GM12872 (cell line): Measurements from ENCODE around the gene EDC4.

Source experiments
- CTCF ChIP-seq: IDR thresholded peaks from 3 replicates; pipeline ENCODE4 v1.5.1; 2011; ENCODE audit warnings: low read depth, mild to moderate bottlenecking, low read length, moderate library complexity; ENCODE audit not compliant: insufficient read depth

EDC4 gene

GRCh38 chr16:67881621-67882161 lies 8.8 kb downstream of the EDC4 start:
- no peak for TF ChIP-seq CTCF

DNA sequence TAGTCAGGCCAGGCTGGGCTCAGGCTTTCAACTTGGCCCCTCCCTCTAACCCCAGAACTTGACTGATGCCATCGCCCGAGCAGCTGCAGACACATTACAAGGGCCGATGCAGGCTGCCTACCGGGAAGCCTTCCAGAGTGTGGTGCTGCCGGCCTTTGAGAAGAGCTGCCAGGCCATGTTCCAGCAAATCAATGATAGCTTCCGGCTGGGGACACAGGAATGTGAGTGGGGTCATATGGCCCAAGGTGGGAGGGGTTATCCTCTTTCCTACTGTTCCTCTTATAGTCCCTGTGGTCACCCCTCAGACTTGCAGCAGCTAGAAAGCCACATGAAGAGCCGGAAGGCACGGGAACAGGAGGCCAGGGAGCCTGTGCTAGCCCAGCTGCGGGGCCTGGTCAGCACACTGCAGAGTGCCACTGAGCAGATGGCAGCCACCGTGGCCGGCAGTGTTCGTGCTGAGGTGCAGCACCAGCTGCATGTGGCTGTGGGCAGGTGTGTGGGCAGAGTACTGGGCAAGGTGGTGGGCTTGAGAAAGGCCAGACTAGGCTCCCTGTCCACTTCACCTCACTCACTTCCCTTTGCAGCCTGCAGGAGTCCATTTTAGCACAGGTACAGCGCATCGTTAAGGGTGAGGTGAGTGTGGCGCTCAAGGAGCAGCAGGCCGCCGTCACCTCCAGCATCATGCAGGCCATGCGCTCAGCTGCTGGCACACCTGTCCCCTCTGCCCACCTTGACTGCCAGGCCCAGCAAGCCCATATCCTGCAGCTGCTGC lies 9.7 kb downstream of the EDC4 start:
- no peak for TF ChIP-seq CTCF

DNA sequence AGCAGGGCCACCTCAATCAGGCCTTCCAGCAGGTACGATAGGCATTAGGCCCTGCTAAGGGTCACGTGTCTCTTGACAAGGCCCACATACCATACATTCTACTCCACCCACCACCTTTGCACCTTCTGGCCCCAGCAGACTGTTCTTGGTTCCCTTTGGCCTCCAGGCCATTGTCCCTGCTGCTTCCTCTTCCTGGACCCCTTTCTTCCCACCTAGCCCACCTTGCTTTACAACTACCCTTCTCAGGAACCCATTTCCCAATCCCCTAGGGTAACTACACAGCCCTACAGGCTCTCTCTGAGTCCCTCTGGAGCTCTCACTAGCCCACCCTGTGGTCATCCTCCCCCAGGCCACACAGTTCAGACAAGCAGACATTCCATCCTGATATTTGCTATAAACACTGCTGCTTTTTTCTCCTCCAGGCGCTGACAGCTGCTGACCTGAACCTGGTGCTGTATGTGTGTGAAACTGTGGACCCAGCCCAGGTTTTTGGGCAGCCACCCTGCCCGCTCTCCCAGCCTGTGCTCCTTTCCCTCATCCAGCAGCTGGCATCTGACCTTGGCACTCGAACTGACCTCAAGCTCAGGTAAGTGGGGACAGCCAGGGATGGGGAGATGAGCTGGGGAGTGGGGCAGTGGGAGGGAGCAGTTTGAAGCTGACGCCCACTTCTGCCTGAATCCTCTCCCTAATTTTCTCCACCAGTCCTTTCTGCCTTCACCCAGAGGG lies 10.5 kb downstream of the EDC4 start:
- TF ChIP-seq CTCF: no peak; the same call in 2 of the 3 replicates

GRCh38 chr16:67883872-67884261 lies 11.0 kb downstream of the EDC4 start:
- peak; percentile 94; the same call in 2 of the 3 replicates for TF ChIP-seq CTCF

GRCh38 chr16:67884684-67885083 lies 11.8 kb downstream of the EDC4 start, which contains the start of gene NRN1L:
Gene NRN1L (plus strand): TSS chr16:67884885. CDS start chr16:67884904, 19 bp downstream.
- no peak for TF ChIP-seq CTCF

- TF ChIP-seq CTCF: no peak
Measured at GRCh38 chr16:67885545-67885944, 12.7 kb downstream of the EDC4 start.

DNA sequence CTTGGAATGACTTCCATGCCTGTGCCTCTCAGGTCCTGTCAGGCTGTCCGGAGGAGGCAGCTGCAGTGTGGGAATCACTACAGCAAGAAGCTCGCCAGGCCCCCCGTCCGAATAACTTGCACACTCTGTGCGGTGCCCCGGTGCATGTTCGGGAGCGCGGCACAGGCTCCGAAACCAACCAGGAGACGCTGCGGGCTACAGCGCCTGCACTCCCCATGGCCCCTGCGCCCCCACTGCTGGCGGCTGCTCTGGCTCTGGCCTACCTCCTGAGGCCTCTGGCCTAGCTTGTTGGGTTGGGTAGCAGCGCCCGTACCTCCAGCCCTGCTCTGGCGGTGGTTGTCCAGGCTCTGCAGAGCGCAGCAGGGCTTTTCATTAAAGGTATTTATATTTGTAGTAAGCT lies 13.1 kb downstream of the EDC4 start:
- TF ChIP-seq CTCF: no peak
